ENCODE measurements around the gene GPR151.

GPR151 gene

GRCh38 chr5:146494656-146495055 is 21.3 kb downstream of the GPR151 start:
- TF ChIP-seq GATA3 (IDR thresholded peaks at IDR 0.05; ENCODE audit: low read depth, low read length) (no peak), GATA2 (IDR thresholded peaks at IDR 0.05; ENCODE audit: low read depth, low read length) (no peak)

GRCh38 chr5:146490089-146490843 is 25.7 kb downstream of the GPR151 start:
- TF ChIP-seq GATA2 (IDR thresholded peaks at IDR 0.05; ENCODE audit: low read depth, low read length) = no peak

GRCh38 chr5:146484714-146485391 is 31.1 kb downstream of the GPR151 start:
- TF ChIP-seq GATA3 (IDR thresholded peaks at IDR 0.05; ENCODE audit: low read depth, low read length) (no peak), GATA2 (IDR thresholded peaks at IDR 0.05; ENCODE audit: low read depth, low read length) (no peak)

- TF ChIP-seq GATA3 (IDR thresholded peaks at IDR 0.05; ENCODE audit: low read depth, low read length) = no peak
- TF ChIP-seq GATA2 (IDR thresholded peaks at IDR 0.05; ENCODE audit: low read depth, low read length) = no peak
Observed at GRCh38 chr5:146482775-146483174, 33.2 kb downstream of the GPR151 start.

GRCh38 chr5:146475906-146476305 is 40.1 kb downstream of the GPR151 start:
- no peak for TF ChIP-seq GATA2 (IDR thresholded peaks at IDR 0.05; ENCODE audit: low read depth, low read length)
- no peak for TF ChIP-seq GATA3 (IDR thresholded peaks at IDR 0.05; ENCODE audit: low read depth, low read length)

- TF ChIP-seq GATA3 (IDR thresholded peaks at IDR 0.05; ENCODE audit: low read depth, low read length) (no peak), GATA2 (IDR thresholded peaks at IDR 0.05; ENCODE audit: low read depth, low read length) (no peak)
Observed at GRCh38 chr5:146475190-146475780, 40.7 kb downstream of the GPR151 start.

GRCh38 chr5:146474065-146474464 is 41.9 kb downstream of the GPR151 start:
- no peak for TF ChIP-seq GATA3 (IDR thresholded peaks at IDR 0.05; ENCODE audit: low read depth, low read length)
- no peak for TF ChIP-seq GATA2 (IDR thresholded peaks at IDR 0.05; ENCODE audit: low read depth, low read length)

GRCh38 chr5:146467760-146468159 is 48.2 kb downstream of the GPR151 start:
- TF ChIP-seq GATA2 (IDR thresholded peaks at IDR 0.05; ENCODE audit: low read depth, low read length) (no peak), GATA3 (IDR thresholded peaks at IDR 0.05; ENCODE audit: low read depth, low read length) (no peak)

GRCh38 chr5:146466521-146467349 is 49.3 kb downstream of the GPR151 start:
- no peak for TF ChIP-seq GATA3 (IDR thresholded peaks at IDR 0.05; ENCODE audit: low read depth, low read length)
- no peak for TF ChIP-seq GATA2 (IDR thresholded peaks at IDR 0.05; ENCODE audit: low read depth, low read length)

GRCh38 chr5:146463446-146463845 is 52.5 kb downstream of the GPR151 start:
- TF ChIP-seq GATA3 (IDR thresholded peaks at IDR 0.05; ENCODE audit: low read depth, low read length) (no peak), GATA2 (IDR thresholded peaks at IDR 0.05; ENCODE audit: low read depth, low read length) (no peak)
